Effector CD4-positive, alpha-beta T cell (primary cell): ENCODE results near the gene MRM3.
A peak's percentile ranks its signal among the peaks of the same experiment; 100 is the strongest.
"Not testable (repeated sequence)": the region's sequence is repeated elsewhere in the genome, so short reads cannot be mapped to it uniquely, and the experiment has no call there.

Experiments used
- DNase-seq: peaks from one replicate; pipeline ENCODE4 v3.0.0-alpha.2; 2020

MRM3 gene

GRCh38 chr17:755319-755961 is 26.7 kb upstream of the MRM3 start:
- DNase-seq = not testable (repeated sequence)

GRCh38 chr17:756010-756567 is 26.1 kb upstream of the MRM3 start:
- DNase-seq = not testable (repeated sequence)

DNA sequence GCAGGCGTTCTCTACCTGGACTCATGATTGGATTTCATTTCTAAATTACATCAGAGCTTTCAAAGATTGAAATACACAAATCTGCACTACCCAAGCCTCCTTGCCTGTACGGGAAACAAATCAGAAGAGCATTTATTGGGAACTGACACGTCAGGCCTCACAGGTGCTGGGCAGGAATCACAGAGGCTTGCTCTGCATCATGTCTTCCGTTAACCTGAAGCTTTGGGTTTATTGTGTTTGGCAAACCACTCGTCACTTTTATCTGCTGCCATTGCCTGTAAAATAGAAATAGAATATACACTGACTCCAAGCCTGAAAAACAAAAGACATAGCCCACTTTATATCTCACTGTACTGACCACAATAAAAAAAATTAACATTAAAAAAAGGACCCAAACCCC is 22.2 kb upstream of the MRM3 start:
- no peak for DNase-seq

- no peak for DNase-seq
These were observed 21.8 kb upstream of the MRM3 start for GRCh38 chr17:760371-760770.

DNA sequence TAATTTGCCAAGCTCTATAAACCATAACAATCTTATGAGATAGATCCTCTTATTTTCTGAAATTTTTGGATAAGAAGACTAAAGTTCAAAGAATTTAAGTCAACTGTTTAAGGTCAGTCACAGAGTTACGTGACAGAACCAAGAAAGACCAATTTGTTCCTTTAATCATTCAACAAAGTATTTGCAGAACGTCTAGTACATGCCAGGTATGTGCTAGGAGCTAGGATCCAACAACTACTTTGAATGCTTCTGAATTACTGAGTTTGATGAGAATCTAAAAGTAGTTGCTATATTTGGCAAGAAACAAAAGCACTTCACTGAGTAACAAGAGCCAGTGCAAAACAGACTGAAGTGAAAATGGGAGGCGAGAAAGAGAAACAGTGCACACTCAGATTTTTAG is 15.1 kb upstream of the MRM3 start:
- DNase-seq = no peak

- DNase-seq = no peak
These were observed 9.1 kb upstream of the MRM3 start for GRCh38 chr17:773016-773415.

GRCh38 chr17:773467-774312 is 8.5 kb upstream of the MRM3 start:
- DNase-seq = no peak

DNA sequence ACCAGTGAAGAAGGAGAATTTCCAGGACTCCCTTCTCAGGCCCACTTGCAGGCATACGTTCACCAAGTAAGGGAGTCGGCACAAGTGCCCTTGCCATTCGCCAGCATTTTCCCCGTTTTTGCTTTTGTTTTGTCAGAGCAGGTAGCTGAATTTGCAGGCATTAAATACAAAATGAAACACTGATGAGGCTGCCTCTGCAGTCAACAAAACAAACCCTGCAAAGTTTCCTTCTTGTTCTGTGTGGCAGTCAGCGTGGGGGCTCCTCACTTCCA is 7.9 kb upstream of the MRM3 start:
- DNase-seq = no peak

GRCh38 chr17:778096-778495 is 4.1 kb upstream of the MRM3 start:
- no peak for DNase-seq

- no peak for DNase-seq
These were observed 2.0 kb downstream of the MRM3 start for GRCh38 chr17:784143-784542.

- not testable (repeated sequence) for DNase-seq
These were observed 3.7 kb downstream of the MRM3 start for GRCh38 chr17:785901-786300.

DNA sequence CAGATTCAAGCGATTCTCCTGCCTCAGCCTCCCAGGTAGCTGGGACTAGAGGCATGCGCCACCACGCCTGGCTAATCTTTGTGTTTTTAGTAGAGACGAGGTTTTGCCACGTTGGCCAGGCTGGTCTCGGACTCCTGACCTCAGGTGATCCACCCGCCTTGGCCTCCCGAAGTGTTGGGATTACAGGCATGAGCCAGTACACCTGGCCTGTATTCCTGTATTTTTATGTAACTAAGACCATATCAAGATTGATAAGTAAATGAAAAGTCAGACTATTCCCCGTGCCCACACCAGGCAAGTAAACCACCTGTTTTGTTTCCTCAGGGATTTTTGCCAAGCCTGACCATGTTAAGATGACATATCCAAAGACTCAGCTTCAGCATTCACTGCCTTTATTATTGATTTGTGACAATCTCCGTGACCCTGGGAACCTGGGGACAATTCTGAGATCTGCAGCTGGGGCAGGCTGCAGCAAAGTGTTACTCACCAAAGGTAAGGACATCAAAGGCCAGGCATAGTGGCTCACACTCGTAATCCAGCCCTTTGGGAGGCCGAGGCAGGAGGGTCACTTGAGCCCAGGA is 5.6 kb downstream of the MRM3 start:
- no peak for DNase-seq

DNA sequence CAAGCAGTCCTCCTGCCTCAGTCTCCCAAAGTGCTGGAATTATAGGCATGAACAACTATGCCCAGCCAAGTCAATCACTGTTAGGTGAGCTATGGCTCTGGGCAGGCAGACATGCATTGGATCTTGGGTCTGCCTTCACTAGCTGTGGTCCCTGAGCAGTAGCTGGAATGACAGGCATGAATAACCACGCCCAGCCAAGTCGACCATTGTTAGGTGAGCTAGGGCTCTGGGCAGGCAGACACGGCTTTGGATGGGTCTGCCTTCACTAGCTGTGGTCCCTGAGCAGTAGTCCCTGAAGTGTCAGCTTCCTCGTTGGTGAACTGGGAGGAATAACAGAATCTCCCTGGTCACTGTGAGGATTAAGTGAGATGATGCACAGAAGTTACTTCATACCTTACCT is 6.4 kb downstream of the MRM3 start:
- no peak for DNase-seq

DNA sequence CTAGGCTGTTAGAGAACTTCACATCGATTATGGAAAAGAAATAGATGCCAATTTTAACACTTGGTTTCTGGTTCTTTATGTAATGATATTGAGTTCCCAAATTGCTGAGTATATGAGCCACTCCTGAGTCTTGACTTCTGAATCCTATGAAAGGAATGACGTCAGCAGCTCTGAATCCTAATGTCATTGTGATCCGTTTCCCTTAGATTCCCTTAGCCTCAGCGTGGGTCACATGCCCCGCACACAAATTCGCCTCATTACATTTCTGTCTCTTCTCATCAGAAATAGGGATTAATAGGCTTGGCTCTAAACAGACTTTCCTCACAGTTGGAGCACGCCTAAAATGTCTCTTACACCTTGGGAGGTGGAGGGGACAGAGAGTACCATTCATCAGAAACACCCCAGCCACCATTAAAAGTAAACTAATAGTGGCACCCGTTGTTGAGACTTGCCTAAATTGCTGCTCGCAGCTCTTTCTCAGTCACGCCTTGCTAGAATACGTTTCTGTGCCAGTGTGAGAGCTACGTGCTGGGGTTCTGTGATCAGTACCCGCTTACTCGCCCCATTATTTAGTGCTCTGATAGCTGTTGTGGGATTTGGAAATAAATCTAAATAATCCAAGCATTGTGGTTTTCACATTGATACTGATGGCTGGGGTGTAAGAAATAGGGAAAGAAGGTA is 7.1 kb downstream of the MRM3 start:
- DNase-seq = no peak

DNA sequence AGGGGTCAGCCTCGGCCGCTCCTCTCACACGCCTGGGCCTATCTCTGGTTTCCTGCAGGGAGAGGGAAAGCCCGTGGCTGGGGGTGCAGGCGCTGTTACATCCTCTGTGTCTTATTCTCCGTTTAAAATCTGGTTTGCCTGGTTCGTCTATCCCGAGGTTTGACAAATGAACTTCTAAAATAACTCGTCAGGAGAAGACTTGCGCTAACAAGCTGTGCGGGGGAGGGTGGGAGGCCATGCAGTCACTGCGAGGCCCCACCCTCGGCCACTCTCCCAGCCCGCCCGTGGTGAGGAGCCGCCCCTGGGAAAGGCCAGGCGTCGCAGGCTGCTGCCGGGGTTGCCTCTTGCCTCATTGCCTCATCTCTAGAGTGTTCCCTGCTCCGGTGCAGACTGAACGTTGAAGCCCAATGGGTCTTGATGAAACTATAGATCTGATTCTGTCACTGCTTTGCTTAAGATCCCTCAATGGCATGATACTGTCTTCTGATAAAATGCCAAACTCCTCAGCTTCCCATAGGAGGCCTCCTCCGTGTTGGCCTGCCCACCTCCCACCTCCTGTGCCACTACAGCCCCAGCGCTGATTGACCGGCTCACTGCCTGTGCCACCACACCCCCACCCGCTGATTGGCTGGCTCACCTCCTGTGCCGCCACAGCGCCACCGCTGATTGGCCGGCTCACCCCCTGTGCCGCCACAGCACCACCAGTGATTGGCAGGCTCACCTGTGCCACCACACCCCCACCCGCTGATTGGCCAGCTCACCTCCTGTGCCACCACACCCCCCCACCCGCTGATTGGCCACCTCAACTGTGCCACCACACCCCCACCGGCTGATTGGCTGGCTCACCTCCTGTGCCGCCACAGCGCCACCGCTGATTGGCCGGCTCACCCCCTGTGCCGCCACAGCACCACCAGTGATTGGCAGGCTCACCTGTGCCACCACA is 8.0 kb downstream of the MRM3 start:
- DNase-seq = not testable (repeated sequence)

DNA sequence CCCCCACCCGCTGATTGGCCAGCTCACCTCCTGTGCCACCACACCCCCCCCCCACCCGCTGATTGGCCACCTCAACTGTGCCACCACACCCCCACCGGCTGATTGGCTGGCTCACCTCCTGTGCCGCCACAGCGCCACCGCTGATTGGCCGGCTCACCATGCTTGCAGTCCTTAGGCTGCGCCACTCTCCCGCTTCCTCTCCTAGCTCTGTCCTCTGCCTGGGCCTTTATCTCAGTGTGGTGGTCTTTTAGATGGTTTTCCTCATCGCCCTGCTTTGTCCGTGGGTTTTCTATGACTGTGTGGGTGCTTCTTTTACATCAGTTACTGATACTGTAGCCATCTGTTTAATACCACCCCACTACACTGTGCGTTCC is 8.7 kb downstream of the MRM3 start:
- DNase-seq = not testable (repeated sequence)

- DNase-seq = no peak
These were observed 9.7 kb downstream of the MRM3 start for GRCh38 chr17:791829-792228.

DNA sequence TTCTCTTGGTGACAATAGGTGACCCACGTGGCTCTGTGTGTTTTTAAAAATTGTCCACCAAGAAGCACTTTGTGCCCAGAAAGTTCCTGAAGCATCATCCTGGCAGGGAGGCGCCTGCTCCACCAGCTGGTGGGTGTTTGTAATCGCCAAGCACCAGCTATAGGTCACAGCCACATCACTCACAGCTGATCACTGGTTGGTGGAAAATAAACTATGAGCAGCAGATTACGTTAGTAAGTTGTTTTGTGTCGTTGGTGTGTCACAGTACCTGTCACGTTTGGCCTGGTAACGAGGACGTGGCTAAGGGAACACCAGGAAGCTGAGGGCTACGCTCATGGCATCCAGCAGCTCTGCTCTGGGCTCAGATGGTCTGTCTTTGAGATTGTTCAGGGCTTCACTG is 10.1 kb downstream of the MRM3 start:
- DNase-seq = no peak

GRCh38 chr17:794876-795275 is 12.7 kb downstream of the MRM3 start:
- peak; percentile 18 for DNase-seq

GRCh38 chr17:795276-795675 is 13.1 kb downstream of the MRM3 start:
- DNase-seq = no peak

- DNase-seq = no peak
These were observed 13.6 kb downstream of the MRM3 start for GRCh38 chr17:795721-796120.

- no peak for DNase-seq
These were observed 14.5 kb downstream of the MRM3 start for GRCh38 chr17:796609-797008.
